Ishikawa (cell line): ENCODE results near the gene SRD5A1.

Experiments used
- CEBPB ChIP-seq: IDR thresholded peaks from 2 replicates; pipeline ENCODE4 v1.6.1; 2012
- EP300 ChIP-seq: IDR thresholded peaks from 2 replicates; pipeline ENCODE4 v1.6.1; 2012; ENCODE audit warnings: borderline replicate concordance
- TAF1 ChIP-seq: IDR thresholded peaks from 2 replicates; pipeline ENCODE4 v1.6.1; 2012; ENCODE audit warnings: low read depth, mild to moderate bottlenecking
- TCF12 ChIP-seq: IDR thresholded peaks from 2 replicates; pipeline ENCODE4 v1.6.1; 2012; ENCODE audit warnings: low read depth
- YY1 ChIP-seq: IDR thresholded peaks from 2 replicates; pipeline ENCODE4 v1.6.1; 2012; ENCODE audit warnings: low read depth
- TF ChIP-seq, protein P1 (sequence below): IDR thresholded peaks from 2 replicates; pipeline ENCODE4 v1.6.1; 2012

- TF ChIP-seq TCF12 (no peak), YY1 (no peak), TAF1 (no peak), CEBPB (no peak), EP300 (no peak)
- TF ChIP-seq, protein P1, sequence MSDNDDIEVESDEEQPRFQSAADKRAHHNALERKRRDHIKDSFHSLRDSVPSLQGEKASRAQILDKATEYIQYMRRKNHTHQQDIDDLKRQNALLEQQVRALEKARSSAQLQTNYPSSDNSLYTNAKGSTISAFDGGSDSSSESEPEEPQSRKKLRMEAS, result no peak
These were observed 41.5 kb upstream of the SRD5A1 start for GRCh38 chr5:6591671-6592288.
